ENCODE results near the gene KIRREL1. TPM values are rescaled to one million over a fixed set of nuclear protein-coding genes. Genes with fewer than 3 reads are reported as not detected.

KIRREL1 gene
- total RNA-seq, 1 experiment from 2014 or later, result 30.5 TPM

- Histone ChIP-seq H4K20me1 (ENCODE audit: control insufficient read depth, insufficient read depth, insufficient read length) (no peaks in the 10 kb centered on the region), H3K23ac (ENCODE audit: insufficient read length, low read depth, low read length) (no peak overlapping the region), H4K5ac (ENCODE audit: insufficient read length, low read depth, low read length) (no peak overlapping the region), H2BK20ac (ENCODE audit: low read depth, low read length, poor library complexity, severe bottlenecking) (no peak overlapping the region), H3K56ac (ENCODE audit: insufficient read length, low read depth, low read length) (no peak overlapping the region), H4K8ac (replicated peaks; ENCODE audit: insufficient read length, low read depth, low read length) (no peak overlapping the region), H2AFZ (ENCODE audit: low read length) (no peak overlapping the region), H2AK5ac (ENCODE audit: insufficient read length, low read length) (no peak overlapping the region), H3K27ac (ENCODE audit: insufficient read length, low read depth, low read length) (no peak overlapping the region), H4K91ac (ENCODE audit: insufficient read length, low read depth, low read length) (no peak overlapping the region), H2BK12ac (ENCODE audit: insufficient read length, low read depth, low read length) (no peak overlapping the region), H3K18ac (ENCODE audit: insufficient read length, low read depth, low read length) (no peak overlapping the region), H3K27me3 (ENCODE audit: insufficient read depth, low read length) (no peaks in the 10 kb centered on the region), H3K9me3 (ENCODE audit: control insufficient read depth, low read depth, low read length) (peaks cover 3% of the 10 kb centered on the region), H2BK120ac (ENCODE audit: low read depth, low read length, poor library complexity, severe bottlenecking) (no peak overlapping the region), H3K4me2 (ENCODE audit: insufficient read depth, insufficient read length, low read length) (no peak overlapping the region), H2BK15ac (ENCODE audit: low read depth, low read length) (no peak overlapping the region), H3T11ph (ENCODE audit: low read length) (no peak overlapping the region), H3K23me2 (ENCODE audit: insufficient read length, low read depth, low read length, poor library complexity, severe bottlenecking) (no peaks in the 10 kb centered on the region), H3K9ac (ENCODE audit: extremely low read depth, insufficient read length, low read length) (no peak overlapping the region), H2BK5ac (ENCODE audit: insufficient read length, low read length) (no peak overlapping the region), H3K14ac (ENCODE audit: insufficient read depth, low read length) (no peak overlapping the region), H3K4me1 (ENCODE audit: insufficient read depth, low read length) (no peaks in the 10 kb centered on the region), H3K79me1 (ENCODE audit: insufficient read depth, low read depth, low read length, poor library complexity, severe bottlenecking) (no peaks in the 10 kb centered on the region), H3K79me2 (ENCODE audit: insufficient read depth, low read length) (no peaks in the 10 kb centered on the region), H3K4ac (ENCODE audit: low read depth, low read length) (no peak overlapping the region)
- TF ChIP-seq CTCF (conservative IDR thresholded peaks at IDR 0.05), result no peak
- Mint-ChIP-seq H3K27ac (0 out of 7 replicates have a peak overlapping the region, but pooled peaks of 1 of the 3 experiments have one; percentile 7), H3K27me3 (ENCODE audit: low read depth) (peaks cover 4% of the 10 kb centered on the region), H3K4me1 (peaks cover 14 to 20% of the 10 kb centered on the region in 2 experiments), H3K36me3 (ENCODE audit: insufficient read depth in 1 of 3, low read depth in 3 of 3) (peaks cover 2 to 3% (median 2%) of the 10 kb centered on the region in 3 experiments; a peak in 5 of 7 replicates), H3K4me3 (no peak overlapping the region), H3K9me3 (peaks cover 3% of the 10 kb centered on the region in 2 experiments)
- no CpG with 5 or more reads among the region's 8 CpGs for WGBS (ENCODE audit: extremely low coverage, insufficient read length, low lambda C conversion rate)
- DNase-seq, result no peak
Measured at GRCh38 chr1:157965584-157965983, 27.9 kb upstream of the KIRREL1 start.

Measured in H9 (cell line).